ENCODE measurements around the gene GASK1A. TPM values are rescaled to one million over a fixed set of nuclear protein-coding genes. Genes with fewer than 3 reads are reported as not detected.

GASK1A gene
- total and polyA plus RNA-seq, 10 donors, result 0.43 to 4.0 (median 1.8) TPM

DNA sequence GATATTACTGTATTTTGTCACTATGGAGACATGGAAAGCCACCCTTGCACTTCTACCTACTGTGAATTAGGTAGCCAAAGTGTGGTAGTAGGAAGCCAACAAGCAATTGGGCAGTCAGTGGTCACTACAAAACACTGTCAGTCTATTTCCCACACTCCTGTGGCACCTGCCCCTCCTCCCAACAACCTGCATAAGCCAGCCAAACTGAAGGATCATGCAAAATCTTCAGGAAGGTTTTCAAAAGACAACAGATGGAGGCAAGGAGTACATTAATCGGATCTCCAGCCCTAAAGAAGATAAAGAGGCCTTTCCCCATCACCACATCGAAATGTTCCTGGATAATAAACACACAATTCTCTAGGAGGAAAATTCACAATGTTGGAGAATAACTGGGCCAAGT lies 114.9 kb downstream of the GASK1A start:
- DNase-seq, result no peak
- Histone ChIP-seq H3K4me1 (no peaks in the 10 kb centered on the region), H3K27ac (no peak overlapping the region), H3K36me3 (peaks cover 0 to 4% (median 0%) of the 10 kb centered on the region in 6 donors), H3K4me3 (no peak overlapping the region), H3K9me3 (no peaks in the 10 kb centered on the region), H3K27me3 (replicated peaks in 1 of 7) (no peaks in the 10 kb centered on the region)
- intact Hi-C loops (cut with DNase I; ENCODE audit: low total_unique reads), result no loop called here
- WGBS, 5 donors, result 85 to 100% (median 91%) methylated on average over 2 of the region's 2 CpGs
- TF ChIP-seq, protein P1, sequence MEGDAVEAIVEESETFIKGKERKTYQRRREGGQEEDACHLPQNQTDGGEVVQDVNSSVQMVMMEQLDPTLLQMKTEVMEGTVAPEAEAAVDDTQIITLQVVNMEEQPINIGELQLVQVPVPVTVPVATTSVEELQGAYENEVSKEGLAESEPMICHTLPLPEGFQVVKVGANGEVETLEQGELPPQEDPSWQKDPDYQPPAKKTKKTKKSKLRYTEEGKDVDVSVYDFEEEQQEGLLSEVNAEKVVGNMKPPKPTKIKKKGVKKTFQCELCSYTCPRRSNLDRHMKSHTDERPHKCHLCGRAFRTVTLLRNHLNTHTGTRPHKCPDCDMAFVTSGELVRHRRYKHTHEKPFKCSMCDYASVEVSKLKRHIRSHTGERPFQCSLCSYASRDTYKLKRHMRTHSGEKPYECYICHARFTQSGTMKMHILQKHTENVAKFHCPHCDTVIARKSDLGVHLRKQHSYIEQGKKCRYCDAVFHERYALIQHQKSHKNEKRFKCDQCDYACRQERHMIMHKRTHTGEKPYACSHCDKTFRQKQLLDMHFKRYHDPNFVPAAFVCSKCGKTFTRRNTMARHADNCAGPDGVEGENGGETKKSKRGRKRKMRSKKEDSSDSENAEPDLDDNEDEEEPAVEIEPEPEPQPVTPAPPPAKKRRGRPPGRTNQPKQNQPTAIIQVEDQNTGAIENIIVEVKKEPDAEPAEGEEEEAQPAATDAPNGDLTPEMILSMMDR (IDR thresholded peaks at IDR 0.05 in 8 of 11, conservative IDR thresholded peaks at IDR 0.05 in 3 of 11), result no peak
- TF ChIP-seq POLR2A (IDR thresholded peaks at IDR 0.05), result no peak
- TF ChIP-seq POLR2AphosphoS5 (IDR thresholded peaks at IDR 0.05), result no peak

DNA sequence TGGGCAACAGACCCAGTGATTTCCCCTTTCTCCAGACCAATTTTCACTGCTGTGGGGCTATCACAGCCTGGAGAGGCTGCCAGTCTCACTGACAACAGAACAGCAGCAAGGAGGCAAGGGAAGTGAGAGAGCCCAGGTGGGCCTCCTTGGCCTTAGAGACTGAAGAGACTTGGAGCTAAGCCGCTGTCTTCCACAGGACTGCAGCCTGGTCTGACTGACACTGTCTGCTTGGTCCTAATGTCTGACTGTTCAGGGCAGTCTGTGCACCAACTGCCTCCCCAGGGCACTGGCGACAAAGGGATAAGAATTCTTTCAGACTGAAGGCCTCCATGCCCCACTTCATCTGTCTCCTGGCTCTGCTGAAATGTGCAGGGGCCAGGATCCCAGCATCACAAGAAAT lies 115.3 kb downstream of the GASK1A start:
- intact Hi-C loops (cut with DNase I; ENCODE audit: low total_unique reads), result no loop called here
- DNase-seq, result no peak
- Histone ChIP-seq H3K36me3 (peaks cover 0 to 4% (median 0%) of the 10 kb centered on the region in 6 donors), H3K9me3 (no peaks in the 10 kb centered on the region), H3K4me3 (no peak overlapping the region), H3K27ac (no peak overlapping the region), H3K27me3 (replicated peaks in 1 of 7) (no peaks in the 10 kb centered on the region), H3K4me1 (no peaks in the 10 kb centered on the region)
- TF ChIP-seq POLR2A (IDR thresholded peaks at IDR 0.05), result no peak
- 92 to 98% (median 97%) methylated on average over 1 to 2 of the region's 2 CpGs for WGBS, 5 donors

DNA sequence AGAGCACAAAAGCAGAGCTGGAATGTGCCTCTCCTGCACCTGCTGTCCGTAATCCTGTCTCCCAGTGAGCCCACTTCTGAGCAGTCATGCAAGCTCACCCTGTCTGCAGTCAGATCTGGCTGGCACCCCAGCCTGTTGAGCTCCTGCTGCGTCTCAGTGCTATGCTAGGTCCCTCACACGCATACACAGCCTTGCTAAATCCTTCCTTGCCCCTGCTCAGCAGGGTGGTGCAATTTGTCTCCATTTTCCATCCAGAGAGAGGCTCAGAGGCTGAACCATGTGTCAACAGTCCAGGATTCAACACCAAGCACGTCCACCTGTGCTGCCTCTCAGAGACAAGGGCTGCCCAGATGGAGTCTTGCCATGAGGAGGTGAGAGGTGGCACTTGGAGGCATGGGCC lies 115.7 kb downstream of the GASK1A start:
- DNase-seq, result no peak
- H3K27me3 ChIP-seq (replicated peaks in 1 of 7), result no peaks in the 10 kb centered on the region
- TF ChIP-seq POLR2A (IDR thresholded peaks at IDR 0.05) (no peak), POLR2AphosphoS5 (IDR thresholded peaks at IDR 0.05) (no peak)
- TF ChIP-seq, protein P1 (IDR thresholded peaks at IDR 0.05 in 8 of 11, conservative IDR thresholded peaks at IDR 0.05 in 3 of 11), result no peak
- H3K36me3 ChIP-seq, result peaks cover 0 to 4% (median 0%) of the 10 kb centered on the region in 6 donors
- no peaks in the 10 kb centered on the region for H3K4me1 ChIP-seq
- intact Hi-C loops (cut with DNase I; ENCODE audit: low total_unique reads), result no loop called here
- 83 to 99% (median 89%) methylated on average over 4 of the region's 4 CpGs for WGBS, 5 donors
- no peak overlapping the region for H3K27ac ChIP-seq
- no peak overlapping the region for H3K4me3 ChIP-seq
- no peaks in the 10 kb centered on the region for H3K9me3 ChIP-seq

DNA sequence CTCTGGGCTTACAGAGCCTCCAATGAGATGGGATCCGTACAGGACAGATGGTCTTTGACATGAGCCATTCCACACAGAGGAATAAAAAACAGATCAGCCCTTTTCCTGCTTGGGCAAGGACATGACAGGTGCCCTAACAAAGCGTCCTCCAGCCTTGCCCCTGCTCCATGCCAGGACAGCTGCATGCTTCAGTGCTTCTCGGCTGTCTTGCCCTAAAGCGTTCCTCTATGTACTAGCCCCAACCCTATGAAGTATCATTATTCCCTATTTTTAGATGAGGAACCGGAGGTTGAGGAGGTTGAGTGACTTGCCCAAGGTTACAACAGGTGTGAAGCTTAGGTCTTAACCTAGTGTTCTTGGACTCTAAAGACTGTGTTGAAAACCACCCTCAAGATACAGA lies 116.3 kb downstream of the GASK1A start:
- Histone ChIP-seq H3K36me3 (peaks cover 0 to 4% (median 0%) of the 10 kb centered on the region in 6 donors), H3K4me1 (no peaks in the 10 kb centered on the region), H3K4me3 (no peak overlapping the region), H3K27me3 (replicated peaks in 1 of 7) (no peaks in the 10 kb centered on the region), H3K27ac (no peak overlapping the region), H3K9me3 (no peaks in the 10 kb centered on the region)
- TF ChIP-seq POLR2A (IDR thresholded peaks at IDR 0.05) (no peak), POLR2AphosphoS5 (IDR thresholded peaks at IDR 0.05) (no peak)
- TF ChIP-seq, protein P1 (IDR thresholded peaks at IDR 0.05 in 8 of 11, conservative IDR thresholded peaks at IDR 0.05 in 3 of 11), result no peak
- intact Hi-C loops (cut with DNase I; ENCODE audit: low total_unique reads), result no loop called here
- no peak for DNase-seq
- WGBS, 5 donors, result 85 to 98% (median 95%) methylated on average over 5 of the region's 5 CpGs

DNA sequence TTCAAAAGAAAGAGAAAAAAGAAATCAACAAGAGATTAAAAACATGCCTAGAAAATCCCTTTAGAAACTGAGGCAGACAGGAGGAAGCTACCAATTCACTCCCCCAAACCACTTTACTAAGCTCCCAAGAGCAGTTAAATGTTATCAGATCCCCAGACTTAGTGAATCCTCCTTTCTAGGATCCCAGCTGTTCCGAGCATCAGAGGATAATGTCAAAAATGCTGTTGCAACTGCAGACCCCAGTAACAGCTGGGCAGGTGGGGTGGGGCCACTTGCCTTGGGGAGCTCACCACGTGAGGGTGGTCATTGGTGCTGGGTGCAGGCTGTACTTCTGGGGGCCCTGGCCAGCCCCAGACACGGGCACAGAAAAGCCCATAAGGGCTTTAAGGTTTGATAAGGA lies 117.7 kb downstream of the GASK1A start:
- TF ChIP-seq, protein P1 (IDR thresholded peaks at IDR 0.05 in 8 of 11, conservative IDR thresholded peaks at IDR 0.05 in 3 of 11), result no peak
- TF ChIP-seq POLR2A (IDR thresholded peaks at IDR 0.05) (no peak), POLR2AphosphoS5 (IDR thresholded peaks at IDR 0.05) (no peak)
- Histone ChIP-seq H3K4me1 (no peaks in the 10 kb centered on the region), H3K27ac (no peak overlapping the region), H3K27me3 (replicated peaks in 1 of 7) (no peaks in the 10 kb centered on the region), H3K4me3 (no peak overlapping the region), H3K9me3 (no peaks in the 10 kb centered on the region), H3K36me3 (peaks cover 0 to 4% (median 0%) of the 10 kb centered on the region in 6 donors)
- 81 to 93% (median 86%) methylated on average over 3 of the region's 3 CpGs for WGBS, 5 donors
- DNase-seq, result no peak
- intact Hi-C loops (cut with DNase I; ENCODE audit: low total_unique reads), result no loop called here
